Kidney capillary endothelial cell (primary cell): ENCODE results near the gene RLIM.

Experiments
- DNase-seq: peaks from one replicate; pipeline ENCODE4 v3.0.0-alpha.2; 2018; ENCODE audit warnings: low spot score

Gene RLIM

GRCh38 chrX:74536152-74536831 is 78.1 kb downstream of the RLIM start:
- peak; percentile 37 for DNase-seq

GRCh38 chrX:74535408-74536151 is 78.8 kb downstream of the RLIM start:
- DNase-seq: peak; percentile 38
